Fibroblast of skin of right biceps (primary cell): ENCODE measurements around the gene EEPD1.
"Not testable (repeated sequence)": the region's sequence is repeated elsewhere in the genome, so short reads cannot be mapped to it uniquely, and the experiment has no call there.

Experiments
- DNase-seq: peaks from one replicate; pipeline ENCODE4 v3.0.0-alpha.2; 2013

Gene EEPD1

GRCh38 chr7:36152756-36153570, at the start of gene EEPD1:
TSS of gene EEPD1 (plus strand) at chr7:36153254. CDS start at chr7:36154325, 1,071 bp downstream.
- DNase-seq: peak; percentile 99

- no peak for DNase-seq
Observed at GRCh38 chr7:36103837-36104561, 49.1 kb upstream of the EEPD1 start.

- not testable (repeated sequence) for DNase-seq
Observed at GRCh38 chr7:36106972-36107908, 45.8 kb upstream of the EEPD1 start.

GRCh38 chr7:36107926-36108631, 45.0 kb upstream of the EEPD1 start:
- no peak for DNase-seq

- DNase-seq: no peak
Observed at GRCh38 chr7:36109013-36109627, 43.9 kb upstream of the EEPD1 start.

- no peak for DNase-seq
Observed at GRCh38 chr7:36110584-36110983, 42.5 kb upstream of the EEPD1 start.

GRCh38 chr7:36112969-36113368, 40.1 kb upstream of the EEPD1 start:
- DNase-seq: no peak

- DNase-seq: no peak
Observed at GRCh38 chr7:36114355-36114754, 38.7 kb upstream of the EEPD1 start.

- peak; percentile 100 for DNase-seq
Observed at GRCh38 chr7:36115448-36116321, 37.4 kb upstream of the EEPD1 start.

- peak; percentile 34 for DNase-seq
Observed at GRCh38 chr7:36116347-36117202, 36.5 kb upstream of the EEPD1 start.

- DNase-seq: no peak
Observed at GRCh38 chr7:36117203-36117840, 35.7 kb upstream of the EEPD1 start.

GRCh38 chr7:36118344-36118743, 34.7 kb upstream of the EEPD1 start:
- DNase-seq: no peak

- peak; percentile 99 for DNase-seq
Observed at GRCh38 chr7:36119005-36119706, 33.9 kb upstream of the EEPD1 start.

GRCh38 chr7:36119983-36120646, 32.9 kb upstream of the EEPD1 start:
- not testable (repeated sequence) for DNase-seq

- DNase-seq: not testable (repeated sequence)
Observed at GRCh38 chr7:36125630-36126029, 27.4 kb upstream of the EEPD1 start.

- peak; percentile 17 for DNase-seq
Observed at GRCh38 chr7:36127075-36127740, 25.8 kb upstream of the EEPD1 start.

- peak; percentile 75 for DNase-seq
Observed at GRCh38 chr7:36128448-36129047, 24.5 kb upstream of the EEPD1 start.
